GM19238 (cell line): ENCODE results near the gene ERVV-1.
"Not testable (repeated sequence)": the region's sequence is repeated elsewhere in the genome, so short reads cannot be mapped to it uniquely, and the experiment has no call there.

ENCODE experiments used
- DNase-seq: peaks from one replicate; pipeline ENCODE4 v3.0.0; 2011; ENCODE audit warnings: low spot score; ENCODE audit not compliant: insufficient read length

ERVV-1 gene

DNA sequence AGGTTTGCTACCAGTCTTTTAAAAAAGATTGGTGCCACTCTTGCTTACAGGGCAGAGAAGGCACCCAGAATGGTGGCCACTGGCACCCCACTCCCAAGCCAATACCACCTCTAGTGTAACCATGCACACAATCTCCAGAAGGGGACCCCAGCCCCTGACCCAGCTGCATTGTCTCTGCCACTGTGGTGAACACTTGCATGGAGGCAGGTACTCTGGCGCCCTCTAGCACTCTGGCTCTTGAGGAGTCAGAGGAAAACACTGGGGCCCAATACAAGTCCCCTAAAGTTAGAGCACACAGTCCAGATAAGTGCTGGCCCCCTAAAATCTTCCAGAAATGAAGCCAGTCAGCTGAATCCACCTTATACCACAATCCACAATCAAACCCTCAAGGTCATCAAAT lies 6.0 kb downstream of the ERVV-1 start:
- no peak for DNase-seq

GRCh38 chr19:53028306-53028705 lies 14.6 kb downstream of the ERVV-1 start:
- DNase-seq: not testable (repeated sequence)

- no peak for DNase-seq
Measured at GRCh38 chr19:53034054-53034453, 20.3 kb downstream of the ERVV-1 start.

- DNase-seq: no peak
Measured at GRCh38 chr19:53034948-53035675, 21.4 kb downstream of the ERVV-1 start.

DNA sequence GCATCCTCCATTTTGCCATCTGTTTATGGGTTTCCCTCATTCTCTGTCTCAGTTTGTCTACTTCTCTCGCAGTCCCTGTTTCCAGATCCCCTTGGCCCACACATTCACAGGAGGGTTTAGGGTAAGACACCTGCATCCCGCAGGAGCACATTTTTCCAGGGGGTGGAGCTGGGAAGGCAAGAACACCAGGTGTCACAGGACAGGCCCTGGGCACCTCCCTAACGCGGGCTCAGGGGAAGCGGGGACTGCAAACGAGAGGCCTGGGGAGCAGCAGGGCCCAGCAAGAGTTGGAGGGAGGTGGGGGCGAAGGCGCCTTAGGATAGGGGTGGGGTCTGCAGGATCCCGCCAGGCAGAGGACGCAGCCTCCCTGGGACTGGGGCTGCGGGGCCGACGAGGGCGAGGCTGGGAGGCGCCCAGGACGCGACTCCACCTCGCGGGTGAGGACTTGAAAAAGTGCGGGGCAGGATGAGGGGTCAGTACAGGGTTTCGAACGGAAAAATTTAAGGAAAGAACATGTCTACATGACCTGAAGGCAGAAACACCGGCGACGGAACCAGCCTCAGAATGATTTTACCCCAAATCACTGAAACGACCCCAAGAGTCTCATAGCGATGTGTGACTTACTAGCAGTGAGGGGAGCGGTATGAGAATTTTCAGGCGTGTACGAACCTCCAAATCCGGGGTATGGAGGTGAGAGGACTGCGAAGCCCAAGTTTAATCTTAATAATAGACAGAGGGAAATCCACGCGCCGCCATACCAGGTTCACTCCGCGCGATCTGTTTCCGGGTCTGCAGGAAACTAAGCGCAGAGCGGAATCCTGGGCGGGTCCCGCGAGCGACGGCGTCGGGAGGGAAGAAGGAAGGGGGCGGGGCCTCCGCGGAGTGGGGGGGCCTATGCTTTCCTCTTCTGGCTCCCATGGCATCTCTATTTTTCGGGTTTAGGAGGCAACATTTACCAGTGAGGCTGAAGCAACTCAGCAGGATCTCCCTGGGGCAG lies 23.7 kb downstream of the ERVV-1 start:
- no peak for DNase-seq

GRCh38 chr19:53041366-53041765 lies 27.6 kb downstream of the ERVV-1 start:
- DNase-seq: no peak

DNA sequence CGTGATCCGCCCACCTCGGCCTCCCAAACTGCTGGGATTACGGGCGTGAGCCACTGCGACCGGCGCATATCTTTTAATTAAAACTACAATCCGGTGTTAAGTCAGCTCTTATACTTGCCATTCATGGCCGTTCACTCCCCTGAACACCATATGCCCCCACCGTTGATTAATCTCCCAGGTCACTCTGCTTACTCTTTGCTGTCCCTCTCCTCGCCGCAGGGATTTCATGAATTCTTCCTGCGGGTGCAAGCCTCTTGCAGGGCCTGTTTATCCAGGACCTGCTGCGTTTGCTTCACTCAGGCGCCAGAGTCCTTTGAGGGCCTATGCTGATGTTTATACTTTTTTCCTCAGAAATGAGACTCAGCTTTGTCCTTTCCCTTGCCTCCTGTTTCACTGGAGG lies 31.8 kb downstream of the ERVV-1 start:
- DNase-seq: no peak

GRCh38 chr19:53047379-53047778 lies 33.7 kb downstream of the ERVV-1 start:
- no peak for DNase-seq

- DNase-seq: no peak
Measured at GRCh38 chr19:53055117-53055516, 41.4 kb downstream of the ERVV-1 start.

DNA sequence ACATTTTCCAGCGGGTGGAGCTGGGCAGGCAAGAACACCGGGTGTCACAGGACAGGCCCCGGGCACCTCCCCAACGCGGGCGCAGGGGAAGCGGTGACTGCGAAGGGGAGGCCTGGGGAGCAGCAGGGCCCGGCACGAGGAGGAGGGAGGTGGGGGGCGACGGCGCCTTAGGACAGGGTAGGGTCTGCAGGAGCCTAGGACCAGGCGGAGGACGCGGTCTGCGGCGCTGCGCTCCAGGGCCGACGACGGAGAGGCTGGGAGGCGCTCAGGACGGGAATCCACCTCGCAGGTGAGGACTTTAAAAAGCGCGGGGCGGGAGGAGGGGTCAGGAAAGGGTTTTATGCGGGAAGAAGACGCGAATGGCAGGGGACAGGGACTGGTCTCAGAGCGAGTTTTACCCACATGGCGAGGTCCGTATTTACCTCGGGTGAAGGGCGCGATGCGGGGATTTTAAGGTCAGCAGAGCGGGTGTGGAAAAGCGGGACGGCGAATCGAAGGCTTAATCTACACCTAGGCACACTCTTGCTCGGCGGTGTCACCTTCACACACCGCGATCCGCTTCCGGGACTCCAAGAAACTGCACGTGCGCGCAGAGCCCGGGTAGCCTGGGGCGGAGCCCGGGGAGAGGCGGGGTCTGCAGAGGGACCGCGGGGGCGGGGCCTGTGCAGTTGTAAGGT lies 44.3 kb downstream of the ERVV-1 start:
- no peak for DNase-seq
